Testis (tissue), 2 donors: ENCODE measurements around the gene NR1I2.

Experiments
- POLR2A ChIP-seq: fragments of 450-650 bp; IDR thresholded peaks from one replicate; pipeline ENCODE4 v1.6.1; 2017; ENCODE audit warnings: antibody characterized with exemption, mild to moderate bottlenecking, moderate library complexity
- TF ChIP-seq, protein P1 (sequence below), 3 experiments: fragments of 450-650 bp in 2 of 3; fragments of 200-600 bp in 1 of 3; sonication (generic) in 1 of 3; IDR thresholded peaks; one replicate each; pipeline ENCODE4 v1.5.1; 2016 to 2019; ENCODE audit warnings: antibody characterized with exemption in 3 of 3, mild to moderate bottlenecking in 2 of 3, moderate library complexity in 1 of 3

DNA sequence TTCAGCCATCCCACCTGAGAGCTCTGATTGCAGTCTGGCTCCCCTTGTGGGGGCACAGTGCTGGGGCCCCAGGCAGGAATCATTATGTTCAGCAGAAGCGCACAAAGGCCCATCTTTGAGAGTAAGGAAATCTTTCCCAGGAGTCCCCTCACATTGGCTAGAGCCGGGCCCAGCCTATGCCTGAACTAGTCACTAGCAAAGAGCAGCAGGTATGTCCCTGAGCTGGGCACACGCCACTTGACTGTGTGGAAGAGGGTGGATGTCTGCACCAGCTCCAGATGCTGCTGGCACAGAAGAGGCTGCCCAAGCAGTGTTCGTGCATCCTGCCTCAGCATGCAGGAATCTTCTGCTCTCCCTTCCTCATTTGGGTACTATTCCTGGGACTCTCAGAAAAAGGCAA, 26.3 kb downstream of the NR1I2 start:
- TF ChIP-seq, protein P1, sequence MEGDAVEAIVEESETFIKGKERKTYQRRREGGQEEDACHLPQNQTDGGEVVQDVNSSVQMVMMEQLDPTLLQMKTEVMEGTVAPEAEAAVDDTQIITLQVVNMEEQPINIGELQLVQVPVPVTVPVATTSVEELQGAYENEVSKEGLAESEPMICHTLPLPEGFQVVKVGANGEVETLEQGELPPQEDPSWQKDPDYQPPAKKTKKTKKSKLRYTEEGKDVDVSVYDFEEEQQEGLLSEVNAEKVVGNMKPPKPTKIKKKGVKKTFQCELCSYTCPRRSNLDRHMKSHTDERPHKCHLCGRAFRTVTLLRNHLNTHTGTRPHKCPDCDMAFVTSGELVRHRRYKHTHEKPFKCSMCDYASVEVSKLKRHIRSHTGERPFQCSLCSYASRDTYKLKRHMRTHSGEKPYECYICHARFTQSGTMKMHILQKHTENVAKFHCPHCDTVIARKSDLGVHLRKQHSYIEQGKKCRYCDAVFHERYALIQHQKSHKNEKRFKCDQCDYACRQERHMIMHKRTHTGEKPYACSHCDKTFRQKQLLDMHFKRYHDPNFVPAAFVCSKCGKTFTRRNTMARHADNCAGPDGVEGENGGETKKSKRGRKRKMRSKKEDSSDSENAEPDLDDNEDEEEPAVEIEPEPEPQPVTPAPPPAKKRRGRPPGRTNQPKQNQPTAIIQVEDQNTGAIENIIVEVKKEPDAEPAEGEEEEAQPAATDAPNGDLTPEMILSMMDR (IDR thresholded peaks at IDR 0.05), result no peak
- TF ChIP-seq POLR2A, result no peak
